Measurements from ENCODE around the gene ZNF391.

ZNF391 gene

DNA sequence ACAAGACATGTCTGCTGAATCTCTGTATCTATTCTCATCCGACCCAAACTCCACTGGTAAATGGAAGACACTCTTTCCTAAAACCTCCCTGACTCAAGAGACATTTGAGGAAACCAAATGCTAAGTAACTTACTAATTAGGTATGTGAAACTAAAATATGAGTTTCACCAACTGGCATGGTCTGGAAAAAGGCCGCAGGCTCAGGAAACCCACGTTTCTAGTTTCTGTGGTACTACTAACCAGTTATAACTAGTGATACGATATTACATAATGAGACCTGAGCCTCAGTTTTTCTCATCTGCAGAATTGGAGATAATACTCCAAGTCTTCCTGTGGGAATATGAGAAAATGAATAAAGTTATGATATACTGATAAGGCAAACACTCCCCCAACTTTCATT is 39.9 kb downstream of the ZNF391 start:
- no peak overlapping the region for H3K9ac ChIP-seq (ENCODE audit: low read length)
- no peaks in the 10 kb centered on the region for H3K36me3 ChIP-seq (ENCODE audit: control insufficient read depth, insufficient read depth, low read length)
- no peaks in the 10 kb centered on the region for H3K27me3 ChIP-seq (ENCODE audit: control insufficient read depth, insufficient read depth, low read length)
- H3K4me1 ChIP-seq (ENCODE audit: control insufficient read depth, insufficient read depth, low read length) = no peaks in the 10 kb centered on the region
- H3K9me3 ChIP-seq (ENCODE audit: control insufficient read depth, low read length) = no peaks in the 10 kb centered on the region
- H3K4me3 ChIP-seq (ENCODE audit: low read length) = no peak overlapping the region

DNA sequence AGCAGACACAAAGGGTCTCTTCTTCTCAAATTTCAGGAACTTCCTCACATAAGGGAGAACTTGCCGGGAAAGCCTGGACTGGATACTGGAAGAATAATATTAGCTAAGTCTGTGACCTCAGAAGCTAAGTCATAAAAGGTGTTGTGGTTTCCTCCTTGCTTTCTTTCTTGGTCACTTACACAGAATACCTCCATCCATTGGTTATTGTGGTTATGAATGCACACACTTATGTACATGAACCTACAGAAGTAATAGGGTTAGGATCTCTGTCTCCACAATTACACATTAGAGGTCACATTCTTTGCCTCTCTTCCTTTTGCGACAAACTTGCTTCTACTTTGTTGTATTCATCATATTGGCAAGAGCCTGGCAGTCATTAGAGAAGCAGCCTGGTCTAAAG is 40.4 kb downstream of the ZNF391 start:
- Histone ChIP-seq H3K36me3 (ENCODE audit: control insufficient read depth, insufficient read depth, low read length) (no peaks in the 10 kb centered on the region), H3K9ac (ENCODE audit: low read length) (no peak overlapping the region), H3K9me3 (ENCODE audit: control insufficient read depth, low read length) (no peaks in the 10 kb centered on the region), H3K4me1 (ENCODE audit: control insufficient read depth, insufficient read depth, low read length) (no peaks in the 10 kb centered on the region), H3K27me3 (ENCODE audit: control insufficient read depth, insufficient read depth, low read length) (no peaks in the 10 kb centered on the region), H3K4me3 (ENCODE audit: low read length) (no peak overlapping the region)

DNA sequence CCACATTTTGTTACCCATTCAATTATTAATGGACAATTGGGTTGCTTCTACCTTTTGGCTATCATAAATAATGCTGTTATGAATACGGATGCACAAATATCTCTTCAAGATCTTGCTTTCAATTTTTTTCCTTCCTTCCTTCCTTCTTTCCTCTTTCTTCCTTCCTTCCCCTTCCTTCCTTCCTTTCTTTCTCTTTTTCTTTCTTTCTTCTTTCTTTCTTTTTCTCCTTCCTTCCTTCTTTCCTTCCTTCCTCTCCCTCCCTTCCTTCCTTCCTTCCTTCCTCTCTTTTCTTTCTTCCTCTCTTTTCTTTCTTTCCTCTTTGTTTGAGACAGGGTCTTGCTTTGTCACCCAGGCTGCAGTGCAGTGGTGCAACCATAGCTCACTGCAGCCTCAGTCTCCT is 45.2 kb downstream of the ZNF391 start:
- Histone ChIP-seq H3K36me3 (ENCODE audit: control insufficient read depth, insufficient read depth, low read length) (no peaks in the 10 kb centered on the region), H3K27me3 (ENCODE audit: control insufficient read depth, insufficient read depth, low read length) (no peaks in the 10 kb centered on the region), H3K9me3 (ENCODE audit: control insufficient read depth, low read length) (no peaks in the 10 kb centered on the region), H3K4me3 (ENCODE audit: low read length) (no peak overlapping the region), H3K4me1 (ENCODE audit: control insufficient read depth, insufficient read depth, low read length) (no peaks in the 10 kb centered on the region), H3K9ac (ENCODE audit: low read length) (no peak overlapping the region)

DNA sequence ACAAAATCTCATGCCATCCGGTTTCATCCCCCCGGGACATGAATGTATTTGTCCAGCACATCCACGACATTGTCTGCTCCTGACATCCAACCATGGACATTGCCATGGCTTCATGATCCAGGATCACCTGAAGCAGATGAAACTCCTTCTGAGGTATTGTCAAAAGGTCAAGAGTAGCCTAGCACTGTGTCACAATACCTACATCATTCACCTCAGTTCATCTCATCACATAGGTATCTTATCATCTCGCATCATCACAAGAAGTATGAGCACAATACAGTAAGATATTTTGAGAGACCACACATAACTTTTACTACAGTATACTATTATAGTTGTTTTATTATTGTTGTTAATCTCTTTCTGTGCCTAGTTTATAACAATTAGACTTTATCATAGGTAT is 50.8 kb downstream of the ZNF391 start:
- H3K4me1 ChIP-seq (ENCODE audit: control insufficient read depth, insufficient read depth, low read length) = no peaks in the 10 kb centered on the region
- H3K36me3 ChIP-seq (ENCODE audit: control insufficient read depth, insufficient read depth, low read length) = no peaks in the 10 kb centered on the region

DNA sequence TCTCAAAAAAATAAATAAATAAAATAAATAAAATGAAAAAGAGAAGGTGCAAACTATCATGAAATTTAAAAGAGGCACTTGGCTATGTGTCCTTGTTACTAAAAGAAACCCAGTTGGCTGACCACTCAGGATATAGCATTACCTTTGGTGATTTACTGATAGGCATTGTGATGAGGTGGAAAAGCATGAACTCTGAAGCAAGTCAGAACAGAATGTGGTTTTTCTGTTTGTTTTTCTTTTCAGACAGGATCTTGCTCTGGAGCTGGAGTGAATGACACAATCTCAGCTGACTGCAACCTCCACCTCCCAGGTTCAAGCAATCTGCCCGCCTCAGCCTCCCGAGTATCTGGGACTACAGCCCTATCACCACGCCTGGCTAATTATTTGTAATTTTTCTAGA is 52.4 kb downstream of the ZNF391 start:
- no peaks in the 10 kb centered on the region for H3K36me3 ChIP-seq (ENCODE audit: control insufficient read depth, insufficient read depth, low read length)
- H3K4me1 ChIP-seq (ENCODE audit: control insufficient read depth, insufficient read depth, low read length) = no peaks in the 10 kb centered on the region
- H3K9ac ChIP-seq (ENCODE audit: low read length) = no peak overlapping the region
- no peaks in the 10 kb centered on the region for H3K9me3 ChIP-seq (ENCODE audit: control insufficient read depth, low read length)
- no peak overlapping the region for H3K4me3 ChIP-seq (ENCODE audit: low read length)
- H3K27me3 ChIP-seq (ENCODE audit: control insufficient read depth, insufficient read depth, low read length) = no peaks in the 10 kb centered on the region

More for the DNA sequence above, 50.8 kb downstream of the ZNF391 start:
- Histone ChIP-seq H3K4me3 (ENCODE audit: low read length) (no peak overlapping the region), H3K9ac (ENCODE audit: low read length) (no peak overlapping the region), H3K27me3 (ENCODE audit: control insufficient read depth, insufficient read depth, low read length) (no peaks in the 10 kb centered on the region), H3K9me3 (ENCODE audit: control insufficient read depth, low read length) (no peaks in the 10 kb centered on the region)

DNA sequence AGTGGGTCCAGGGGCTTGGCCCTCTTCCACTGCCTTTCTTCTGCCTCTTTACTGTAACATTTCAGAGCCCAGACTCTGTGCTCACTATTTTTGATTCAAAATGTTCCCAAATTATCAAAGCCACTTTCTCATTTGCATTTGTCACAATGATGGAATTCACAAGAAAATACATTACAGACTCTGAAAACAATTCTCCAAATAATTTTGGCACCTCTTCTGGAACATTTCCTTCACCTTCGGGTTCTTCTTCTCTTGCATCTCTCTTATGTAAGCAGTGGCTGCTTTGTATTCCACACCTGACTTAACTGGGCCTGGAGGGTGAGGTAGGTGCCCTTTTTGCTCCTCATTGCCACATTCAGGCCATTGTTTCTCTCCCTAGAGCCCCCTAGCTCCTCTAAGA is 54.4 kb downstream of the ZNF391 start:
- no peak overlapping the region for H3K4me3 ChIP-seq (ENCODE audit: low read length)
- no peaks in the 10 kb centered on the region for H3K36me3 ChIP-seq (ENCODE audit: control insufficient read depth, insufficient read depth, low read length)
- H3K27me3 ChIP-seq (ENCODE audit: control insufficient read depth, insufficient read depth, low read length) = no peaks in the 10 kb centered on the region
- H3K9me3 ChIP-seq (ENCODE audit: control insufficient read depth, low read length) = no peaks in the 10 kb centered on the region
- H3K4me1 ChIP-seq (ENCODE audit: control insufficient read depth, insufficient read depth, low read length) = no peaks in the 10 kb centered on the region
- H3K9ac ChIP-seq (ENCODE audit: low read length) = no peak overlapping the region

DNA sequence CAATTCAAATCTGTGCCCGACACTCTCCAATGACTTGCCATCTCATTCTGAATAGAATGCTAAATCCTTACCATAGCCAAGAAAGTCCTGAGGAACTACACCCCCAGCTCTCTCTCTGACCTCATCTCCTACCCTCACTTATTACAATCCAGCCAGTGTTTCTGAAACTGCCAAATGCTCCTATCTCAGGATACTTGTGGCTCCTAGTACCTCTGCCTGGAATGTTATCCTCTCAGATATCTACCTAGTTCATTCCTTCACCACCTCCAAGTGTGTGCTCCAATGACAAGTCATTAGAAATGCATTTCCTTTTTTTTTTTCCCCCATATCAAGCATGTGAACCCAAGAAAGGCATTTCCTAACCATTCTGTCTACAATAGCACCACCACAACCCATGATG is 59.9 kb downstream of the ZNF391 start:
- no peaks in the 10 kb centered on the region for H3K4me1 ChIP-seq (ENCODE audit: control insufficient read depth, insufficient read depth, low read length)
- H3K9ac ChIP-seq (ENCODE audit: low read length) = no peak overlapping the region
- H3K9me3 ChIP-seq (ENCODE audit: control insufficient read depth, low read length) = peaks cover 26% of the 10 kb centered on the region
- no peaks in the 10 kb centered on the region for H3K27me3 ChIP-seq (ENCODE audit: control insufficient read depth, insufficient read depth, low read length)
- H3K36me3 ChIP-seq (ENCODE audit: control insufficient read depth, insufficient read depth, low read length) = peaks cover 10% of the 10 kb centered on the region
- H3K4me3 ChIP-seq (ENCODE audit: low read length) = no peak overlapping the region

DNA sequence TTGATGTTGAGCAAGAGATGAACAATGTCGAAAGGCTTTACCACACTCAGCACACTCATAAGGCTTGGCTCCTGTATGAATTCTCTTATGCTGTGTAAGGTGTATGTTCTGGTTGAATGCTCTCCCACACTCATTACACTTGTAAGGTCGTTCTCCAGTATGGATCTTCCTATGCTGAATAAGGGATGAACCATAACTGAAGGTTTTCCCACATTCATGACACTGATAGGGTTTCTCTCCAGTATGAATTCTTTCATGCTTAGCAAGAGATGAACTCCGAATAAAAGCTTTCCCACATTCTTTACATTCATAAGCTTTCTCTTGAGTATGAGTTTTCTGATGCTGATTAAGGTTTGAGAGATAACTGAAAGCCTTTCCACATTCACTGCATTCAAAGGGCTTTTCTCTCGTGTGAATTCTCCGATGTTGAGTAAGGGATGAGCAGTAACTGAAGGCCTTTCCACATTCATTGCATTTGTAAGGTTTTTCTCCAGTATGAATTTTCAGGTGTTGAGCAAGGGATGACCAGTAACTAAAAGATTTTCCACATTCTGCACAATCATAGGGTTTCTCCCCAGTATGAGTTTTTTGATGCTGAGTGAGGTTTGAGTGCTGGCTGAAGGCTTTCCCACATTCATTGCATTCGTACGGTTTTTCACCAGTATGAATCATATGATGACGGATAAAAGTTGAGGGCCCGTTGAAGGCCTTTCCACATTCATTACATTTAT is 63.3 kb downstream of the ZNF391 start:
- peaks cover 39% of the 10 kb centered on the region for H3K9me3 ChIP-seq (ENCODE audit: control insufficient read depth, low read length)
- H3K9ac ChIP-seq (ENCODE audit: low read length) = no peak overlapping the region
- no peaks in the 10 kb centered on the region for H3K4me1 ChIP-seq (ENCODE audit: control insufficient read depth, insufficient read depth, low read length)
- no peak overlapping the region for H3K4me3 ChIP-seq (ENCODE audit: low read length)
- H3K27me3 ChIP-seq (ENCODE audit: control insufficient read depth, insufficient read depth, low read length) = no peaks in the 10 kb centered on the region
- H3K36me3 ChIP-seq (ENCODE audit: control insufficient read depth, insufficient read depth, low read length) = peaks cover 16% of the 10 kb centered on the region

DNA sequence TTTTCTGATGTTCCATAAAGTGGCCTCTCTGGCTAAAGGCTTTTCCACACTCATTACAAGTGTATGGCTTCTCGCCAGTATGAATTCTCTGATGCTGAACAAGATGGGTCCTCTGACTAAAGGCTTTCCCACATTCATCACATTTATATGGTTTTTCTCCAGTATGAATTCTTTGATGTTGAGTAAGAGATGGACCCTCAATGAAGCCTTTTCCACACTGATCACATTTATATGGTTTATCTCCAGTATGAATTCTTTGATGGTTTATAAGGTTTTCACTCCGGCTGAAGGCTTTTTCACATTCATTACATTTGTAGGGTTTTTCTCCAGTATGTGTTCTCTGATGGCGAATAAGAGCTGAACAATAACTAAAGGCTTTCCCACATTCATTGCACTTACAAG is 63.9 kb downstream of the ZNF391 start:
- H3K9ac ChIP-seq (ENCODE audit: low read length) = no peak overlapping the region
- H3K4me3 ChIP-seq (ENCODE audit: low read length) = no peak overlapping the region
- H3K9me3 ChIP-seq (ENCODE audit: control insufficient read depth, low read length) = peaks cover 39% of the 10 kb centered on the region
- H3K27me3 ChIP-seq (ENCODE audit: control insufficient read depth, insufficient read depth, low read length) = no peaks in the 10 kb centered on the region
- peaks cover 16% of the 10 kb centered on the region for H3K36me3 ChIP-seq (ENCODE audit: control insufficient read depth, insufficient read depth, low read length)
- H3K4me1 ChIP-seq (ENCODE audit: control insufficient read depth, insufficient read depth, low read length) = no peaks in the 10 kb centered on the region

All from mucosa of stomach (tissue), 1 donor.